HG02759 (cell line): ENCODE results near the gene IFNB1.

Source experiments
- ATAC-seq: cut with Tn5 transposase; IDR thresholded peaks from one replicate; pipeline ENCODE4 v1.9.1; 2021; ENCODE audit warnings: mild to moderate bottlenecking, moderate library complexity; ENCODE audit not compliant: unreplicated experiment

IFNB1 gene

DNA sequence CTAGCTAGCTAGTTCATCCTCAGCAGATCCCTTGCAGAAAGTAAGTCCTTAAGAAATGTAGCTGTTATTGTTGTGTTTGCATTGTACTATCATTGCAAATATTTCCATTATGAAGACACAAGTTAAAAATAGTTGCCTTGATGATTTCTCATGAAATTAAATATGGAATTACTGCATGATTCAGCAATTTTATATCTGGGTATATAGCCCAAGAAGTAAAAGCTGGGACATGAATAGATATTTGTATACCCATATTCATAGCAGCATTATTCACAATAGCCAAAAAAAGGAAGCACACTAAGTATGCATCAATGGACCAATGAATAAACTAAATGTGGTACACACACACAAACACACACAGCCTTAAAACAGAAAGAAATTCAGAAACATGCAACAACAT is 6.8 kb downstream of the IFNB1 start:
- ATAC-seq: no peak

DNA sequence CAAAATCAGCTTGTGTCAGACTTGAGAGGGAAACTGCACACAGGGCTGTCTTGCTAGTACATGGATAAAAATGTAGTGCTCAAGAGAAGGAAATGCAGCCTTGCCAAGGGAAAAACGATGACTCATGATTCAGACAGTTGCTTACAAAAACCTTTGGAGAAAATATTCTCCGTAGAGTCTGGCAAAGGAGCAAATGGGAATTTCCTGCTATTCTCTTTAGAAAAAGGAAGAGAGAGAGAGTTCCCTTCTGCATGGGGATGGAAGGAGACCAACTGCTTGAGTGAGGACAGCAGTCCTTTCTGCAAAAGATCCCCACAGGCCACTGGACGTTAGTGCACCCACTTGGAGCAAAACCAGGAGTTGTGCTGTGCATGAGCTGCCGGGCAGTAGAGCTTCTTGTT is 7.6 kb downstream of the IFNB1 start:
- no peak for ATAC-seq

DNA sequence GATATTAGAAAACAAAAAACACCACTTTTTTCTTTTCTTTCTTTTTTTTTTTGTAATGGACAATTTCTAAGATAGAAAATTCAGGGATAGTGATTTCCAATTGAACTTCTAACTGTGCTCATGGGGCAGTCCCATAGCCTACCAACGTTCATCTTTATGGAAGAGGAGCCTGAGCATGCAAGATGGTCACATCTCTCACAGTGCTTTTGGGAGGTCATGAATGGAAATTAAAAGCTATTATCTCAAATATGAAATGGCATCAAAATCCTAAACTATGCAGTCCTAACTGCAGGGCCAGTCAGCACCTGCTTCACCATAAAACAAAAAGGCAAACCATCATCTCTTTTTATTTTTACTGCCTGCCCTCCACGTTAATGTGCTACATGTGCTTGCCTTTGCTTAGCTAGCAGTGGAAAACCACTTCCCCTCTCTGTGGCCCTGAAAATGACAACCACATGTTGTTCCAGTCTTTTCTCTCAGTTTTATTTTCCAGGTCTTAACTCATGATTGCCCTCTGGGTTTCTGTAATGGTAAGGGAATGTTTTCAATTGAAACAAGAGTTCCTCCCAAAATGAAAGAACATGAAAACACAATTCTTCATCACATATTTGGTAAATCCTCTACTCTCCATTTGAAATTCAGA is 16.7 kb downstream of the IFNB1 start:
- ATAC-seq: no peak

DNA sequence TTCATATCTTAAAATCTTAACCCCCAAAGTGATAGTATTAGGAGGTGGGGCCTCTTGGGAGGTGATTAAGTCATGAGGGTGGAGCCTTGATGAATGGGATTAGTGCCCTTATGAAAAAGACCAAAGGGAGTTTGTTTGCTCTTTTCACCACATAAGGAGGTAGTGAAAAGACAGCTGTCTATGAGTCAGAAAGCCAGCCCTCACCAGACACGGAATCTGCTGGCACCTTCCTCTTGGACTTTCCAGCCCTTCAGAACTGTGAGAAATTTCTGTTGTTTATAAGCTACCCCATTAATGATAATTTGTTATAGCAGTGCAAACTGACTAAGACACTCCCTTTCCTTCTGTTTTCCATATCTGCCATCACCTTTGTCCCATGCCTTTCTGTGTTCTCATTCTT is 20.8 kb downstream of the IFNB1 start:
- no peak for ATAC-seq

DNA sequence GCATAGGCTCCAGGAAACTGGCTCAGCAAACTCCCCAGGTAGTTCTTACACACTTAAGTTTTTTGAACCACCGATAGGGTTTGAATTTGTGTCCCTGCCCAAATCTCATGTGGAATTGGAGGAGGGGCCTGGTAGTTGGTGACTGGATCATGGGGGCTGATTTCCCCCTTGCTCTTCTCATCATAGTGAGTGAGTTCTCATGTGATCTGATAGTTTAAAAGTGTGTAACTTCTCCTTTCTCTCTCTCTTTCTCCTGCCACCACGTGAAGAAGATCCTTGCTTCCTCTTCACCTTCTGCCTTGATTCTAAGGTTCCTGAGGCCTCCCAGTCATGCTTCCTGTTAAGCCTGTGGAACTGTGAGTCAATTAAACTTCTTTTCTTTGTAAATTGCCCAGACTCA is 23.9 kb downstream of the IFNB1 start:
- ATAC-seq: no peak

DNA sequence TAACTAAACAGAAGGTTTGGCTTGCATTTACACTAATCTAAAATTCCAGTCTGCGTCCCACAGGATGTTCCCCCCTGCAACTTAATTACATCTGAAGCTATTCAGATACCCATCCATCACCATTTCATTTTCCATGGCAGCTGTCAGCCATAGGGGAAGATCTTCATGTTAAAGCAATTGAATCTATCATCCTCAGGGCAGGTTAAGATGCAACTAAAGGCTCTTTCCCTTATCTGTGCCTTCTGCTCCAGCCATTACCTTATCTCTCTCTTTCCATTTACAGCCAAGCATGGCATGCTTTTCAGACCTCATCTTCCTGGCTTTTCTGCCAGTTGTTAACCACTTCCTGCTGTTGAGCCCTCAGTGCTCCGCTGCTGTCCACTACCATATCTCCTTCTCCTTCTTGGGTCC is 30.5 kb downstream of the IFNB1 start:
- ATAC-seq: no peak

DNA sequence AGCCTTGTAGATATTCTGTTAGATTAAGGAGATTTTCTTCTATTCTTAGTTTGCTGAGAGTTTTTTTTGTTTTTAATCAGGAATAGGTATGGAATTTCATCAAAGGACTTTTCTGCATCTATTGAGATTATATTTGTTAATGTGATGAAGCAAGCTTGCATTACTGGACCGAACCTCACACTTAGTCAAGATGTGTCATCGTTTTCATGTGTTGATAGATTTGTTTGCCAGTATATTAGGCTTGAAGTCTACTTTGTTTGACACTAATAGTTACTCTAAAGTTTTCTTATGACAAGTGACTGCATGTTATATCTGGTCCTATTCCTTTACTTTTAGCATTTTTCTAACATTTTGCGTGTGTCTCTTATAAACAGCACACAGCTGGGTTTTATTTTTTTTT is 33.9 kb downstream of the IFNB1 start:
- no peak for ATAC-seq

DNA sequence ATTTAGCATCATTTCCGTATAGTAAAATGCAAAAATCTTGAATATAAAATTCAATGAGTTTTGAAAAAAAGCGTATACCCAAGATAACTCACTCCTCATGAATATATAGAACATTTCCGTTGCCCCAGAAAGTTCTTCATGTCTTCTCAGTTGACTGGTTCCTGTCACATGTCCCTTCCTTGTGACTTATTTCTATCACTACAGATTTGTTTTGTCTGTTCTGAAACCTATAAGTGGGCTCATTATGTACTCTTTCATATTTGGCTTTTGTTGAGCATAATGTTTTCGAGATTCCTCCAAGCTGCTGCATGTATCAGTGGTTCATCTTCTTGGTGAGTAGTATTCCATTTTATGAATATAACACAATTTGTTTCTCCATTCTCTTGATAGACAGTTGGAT is 35.3 kb downstream of the IFNB1 start:
- ATAC-seq: no peak

DNA sequence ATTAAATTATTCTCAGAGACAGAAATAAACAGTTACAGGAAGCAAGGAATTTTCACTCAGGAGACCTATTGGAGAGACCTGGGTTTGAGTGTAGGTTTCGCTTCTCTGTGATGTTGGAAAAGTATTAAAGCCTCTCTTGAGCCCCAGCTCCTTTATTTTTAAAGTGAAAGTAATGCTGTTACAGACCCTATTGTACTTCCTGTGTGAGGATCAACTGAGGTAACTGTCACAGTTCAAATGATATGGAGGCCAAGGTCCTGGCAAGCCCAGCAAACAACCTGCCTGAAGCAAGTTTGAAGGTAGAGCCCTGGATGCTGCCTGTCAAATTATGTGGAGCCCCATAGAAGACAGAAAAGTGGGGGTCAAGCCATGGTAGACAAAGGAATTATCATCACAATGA is 38.4 kb downstream of the IFNB1 start:
- no peak for ATAC-seq

DNA sequence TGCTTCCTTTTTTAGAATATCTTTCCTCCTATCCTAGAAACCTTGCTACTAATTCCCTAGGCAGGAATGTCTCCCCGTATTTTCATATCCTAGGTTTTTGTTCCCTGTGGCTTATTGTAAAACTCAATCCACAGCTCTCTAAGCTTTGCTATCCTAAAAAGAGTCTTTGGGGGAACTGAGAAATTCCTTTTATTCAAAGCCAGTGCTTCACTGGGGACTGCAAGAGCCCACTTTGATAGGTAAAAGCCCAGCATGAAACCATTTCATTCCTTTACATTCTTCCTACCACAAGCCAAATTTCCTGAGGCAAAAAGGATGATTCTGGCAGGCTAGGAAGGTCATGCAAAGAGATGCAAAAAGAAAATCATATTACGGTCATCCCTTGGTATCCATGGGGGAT is 40.5 kb downstream of the IFNB1 start:
- ATAC-seq: no peak

DNA sequence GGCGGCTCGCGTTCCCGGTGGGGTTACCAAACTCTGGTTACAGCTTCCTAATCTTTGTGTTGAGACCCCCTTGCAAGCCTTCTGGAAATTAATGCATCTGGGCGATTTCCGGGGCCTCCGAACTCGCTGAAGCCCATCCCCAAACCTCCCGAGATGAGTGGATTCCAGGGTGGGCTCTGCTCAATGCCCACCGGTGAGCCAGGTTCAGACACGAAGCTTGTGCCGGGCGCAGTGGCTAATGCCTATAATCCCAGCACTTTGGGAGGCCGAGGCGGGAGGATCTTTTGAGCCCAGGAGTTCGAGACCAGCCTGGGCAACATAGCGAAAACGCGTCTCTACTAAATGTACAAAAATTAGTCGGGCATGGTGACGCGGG is 45.9 kb downstream of the IFNB1 start:
- ATAC-seq: no peak

DNA sequence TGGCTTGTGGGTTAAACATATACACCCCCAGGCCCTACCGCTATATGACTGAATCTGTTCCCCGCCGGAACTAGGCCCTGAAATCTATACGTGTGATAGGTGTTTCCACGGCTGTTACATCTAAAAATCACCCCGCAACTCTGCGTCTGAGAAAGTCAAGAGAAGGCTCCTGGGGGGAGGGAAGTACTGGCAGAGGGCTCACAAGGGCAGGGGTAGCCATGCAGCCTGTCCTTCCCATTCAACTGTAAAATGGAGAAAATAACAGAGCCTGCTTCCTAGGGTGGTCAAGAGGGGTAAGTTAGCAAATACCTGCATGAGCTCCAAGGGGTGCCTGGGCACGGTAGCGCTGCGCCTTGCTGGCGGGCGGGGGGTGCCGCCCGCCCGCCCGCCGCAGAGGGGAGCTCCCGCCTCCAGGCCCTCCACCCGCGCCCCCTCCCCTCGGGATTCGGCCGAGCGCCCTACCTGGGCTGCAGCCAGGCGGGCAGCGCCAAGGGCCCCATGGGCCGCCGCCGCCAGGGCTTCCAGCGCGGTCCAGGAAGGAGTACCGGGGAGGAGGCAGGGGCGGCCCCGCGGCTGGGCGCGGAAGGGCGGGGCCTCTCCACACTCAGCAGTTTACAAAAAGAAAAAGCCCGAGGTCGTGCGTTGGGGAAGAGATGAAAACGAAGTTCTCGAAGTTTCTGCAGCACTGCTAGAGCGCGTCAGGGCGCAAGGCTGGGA is 46.5 kb downstream of the IFNB1 start, which contains the start of gene HACD4:
HACD4 (minus strand) TSS at position 550 of the 717 bp plus-strand sequence; CDS start at position 500, 50 bp downstream.
- ATAC-seq: peak; percentile 78

DNA sequence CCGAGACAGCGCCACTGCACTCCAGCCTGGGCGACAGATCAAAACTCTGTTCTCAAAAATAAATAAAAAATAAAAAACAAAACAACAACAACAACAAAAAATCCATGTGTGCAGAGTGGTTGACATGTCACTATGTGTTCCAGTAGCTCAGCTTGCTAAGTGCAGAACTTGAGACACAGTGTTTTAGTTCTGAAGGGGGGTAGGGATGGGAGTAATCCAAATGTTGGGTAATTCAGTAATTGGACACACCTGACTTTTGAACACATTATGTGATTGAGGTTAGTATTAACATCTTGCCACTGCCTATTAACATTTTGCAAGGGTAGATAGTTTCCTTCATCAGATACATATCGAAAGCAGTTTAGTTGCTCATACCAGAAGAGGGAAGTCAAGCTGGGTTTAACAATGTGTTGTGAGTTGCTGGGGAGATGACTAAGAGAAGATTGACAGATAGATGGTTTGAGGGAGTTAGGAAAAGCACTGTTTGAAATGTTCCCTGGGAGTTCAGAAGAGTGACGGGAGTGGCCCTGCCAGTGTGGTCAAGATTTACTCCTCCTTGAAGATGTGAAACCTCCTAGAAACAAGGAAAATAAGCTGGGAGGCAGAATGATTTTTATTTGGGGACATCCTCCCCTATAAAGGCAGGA is 47.2 kb downstream of the IFNB1 start:
- peak; percentile 81 for ATAC-seq

DNA sequence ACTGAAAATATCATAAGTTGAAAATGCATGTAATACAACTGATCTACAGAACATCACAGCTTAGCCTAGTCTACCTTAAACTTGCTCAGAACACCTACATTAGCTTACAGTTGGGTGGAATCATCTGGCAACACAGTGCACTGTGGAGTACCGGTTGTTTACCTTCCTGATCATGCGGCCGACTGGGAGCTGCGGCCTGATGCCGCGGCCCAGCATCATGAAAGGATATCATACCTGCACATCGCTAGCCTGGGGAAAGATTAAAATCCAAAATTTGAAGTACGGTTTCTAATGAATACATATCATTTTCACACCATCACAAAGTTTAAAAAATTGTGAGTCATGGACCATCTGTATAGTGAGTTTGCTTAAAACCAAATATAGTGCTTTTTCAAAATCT is 48.1 kb downstream of the IFNB1 start:
- ATAC-seq: no peak

DNA sequence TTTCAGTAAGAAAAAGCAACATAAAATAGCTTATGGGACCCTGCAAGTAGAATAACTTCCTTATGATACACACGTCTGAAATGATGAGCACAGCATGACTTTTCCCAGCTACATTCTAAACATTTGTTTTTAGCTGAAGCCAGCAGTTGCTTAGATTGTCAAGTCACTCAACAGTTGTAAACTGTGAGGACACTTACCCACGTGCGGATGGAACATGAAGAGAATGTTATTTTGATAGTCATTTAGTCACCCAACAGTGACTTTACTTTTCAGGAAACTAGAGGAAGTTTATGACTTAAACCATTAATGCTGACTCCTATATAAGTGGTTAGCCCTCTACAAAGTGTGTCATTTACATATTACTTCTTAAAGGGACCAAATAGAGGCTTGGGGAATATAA is 49.3 kb downstream of the IFNB1 start:
- ATAC-seq: no peak

DNA sequence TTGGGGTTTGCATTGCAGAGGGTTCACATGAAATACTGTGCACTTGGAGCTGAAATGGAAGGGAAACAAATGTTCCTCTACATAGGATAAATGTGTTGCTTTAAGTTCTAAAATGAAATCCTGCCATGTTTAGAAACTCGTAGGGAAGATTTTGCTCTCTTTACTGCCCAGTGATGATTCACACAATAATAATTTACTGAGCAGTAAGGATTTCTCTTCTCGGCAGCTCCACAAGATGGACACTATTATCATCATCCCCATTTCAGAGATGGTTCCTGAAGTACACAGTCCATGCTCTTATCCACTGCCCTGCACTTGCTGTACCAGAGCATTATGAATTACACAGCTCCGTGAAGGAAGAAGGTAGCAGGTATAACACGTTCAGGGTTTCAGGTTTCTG is 50.4 kb downstream of the IFNB1 start:
- no peak for ATAC-seq
